ENCODE results near the gene DCLK1.

Gene DCLK1

GRCh38 chr13:35903075-35903474 is 228.1 kb downstream of the DCLK1 start:
- H3K4me3 ChIP-seq (ENCODE audit: low read depth, low read length) = no peak overlapping the region
- TF ChIP-seq CTCF (IDR thresholded peaks at IDR 0.05; ENCODE audit: borderline replicate concordance, insufficient read depth, low read depth, low read length) = no peak

GRCh38 chr13:35898041-35898440 is 233.1 kb downstream of the DCLK1 start:
- TF ChIP-seq CTCF (IDR thresholded peaks at IDR 0.05; ENCODE audit: borderline replicate concordance, insufficient read depth, low read depth, low read length) = no peak
- no peak overlapping the region for H3K4me3 ChIP-seq (ENCODE audit: low read depth, low read length)

DNA sequence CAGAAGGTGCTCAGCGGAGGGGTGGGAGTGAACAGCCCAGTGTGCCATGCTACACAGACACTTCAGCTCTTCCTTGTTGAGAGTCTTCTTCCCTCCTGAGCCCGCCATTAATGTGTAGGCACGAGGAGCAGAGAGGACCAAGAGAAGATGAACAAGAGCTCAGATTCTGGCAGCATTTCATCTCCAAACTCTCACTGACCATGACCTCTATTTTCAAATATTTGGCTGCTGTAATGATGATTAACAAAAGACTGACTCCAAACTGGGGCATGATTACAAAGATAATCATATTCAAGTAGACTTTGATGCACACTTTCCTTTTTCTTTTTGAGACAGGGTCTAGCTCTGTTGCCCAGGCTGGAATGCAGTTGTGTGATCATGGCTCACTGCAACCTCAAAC is 236.5 kb downstream of the DCLK1 start:
- no peak overlapping the region for H3K4me3 ChIP-seq (ENCODE audit: low read depth, low read length)
- TF ChIP-seq CTCF (IDR thresholded peaks at IDR 0.05; ENCODE audit: borderline replicate concordance, insufficient read depth, low read depth, low read length) = no peak

- TF ChIP-seq CTCF (IDR thresholded peaks at IDR 0.05; ENCODE audit: borderline replicate concordance, insufficient read depth, low read depth, low read length) = no peak
- no peak overlapping the region for H3K4me3 ChIP-seq (ENCODE audit: low read depth, low read length)
Observed at GRCh38 chr13:35892837-35893814, 238.1 kb downstream of the DCLK1 start.

- no peak overlapping the region for H3K4me3 ChIP-seq (ENCODE audit: low read depth, low read length)
- TF ChIP-seq CTCF (IDR thresholded peaks at IDR 0.05; ENCODE audit: borderline replicate concordance, insufficient read depth, low read depth, low read length) = no peak
Observed at GRCh38 chr13:35891507-35892441, 239.4 kb downstream of the DCLK1 start.

DNA sequence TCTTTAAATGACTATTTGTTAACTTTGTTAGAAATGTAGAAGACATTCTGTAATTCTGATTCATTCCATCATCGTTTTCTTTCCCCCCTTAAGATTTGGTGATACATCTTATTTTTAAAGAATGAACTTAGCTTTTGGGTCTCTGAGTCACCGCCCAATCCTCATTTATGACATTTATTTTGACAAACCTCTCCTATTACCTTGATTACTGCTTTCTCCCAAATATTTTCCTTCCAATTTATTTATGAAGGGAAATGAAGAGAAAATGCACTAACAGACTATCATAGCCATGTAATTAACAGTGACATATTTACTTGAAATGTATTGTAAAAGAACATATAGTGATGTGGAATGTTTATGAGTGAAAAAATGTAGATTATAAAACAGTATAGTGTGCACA is 241.6 kb downstream of the DCLK1 start:
- no peak overlapping the region for H3K4me3 ChIP-seq (ENCODE audit: low read depth, low read length)
- no peak for TF ChIP-seq CTCF (IDR thresholded peaks at IDR 0.05; ENCODE audit: borderline replicate concordance, insufficient read depth, low read depth, low read length)
